ENCODE measurements around the gene OTC. TPM values are rescaled to one million over a fixed set of nuclear protein-coding genes. Genes with fewer than 3 reads are reported as not detected.

Gene OTC
- total and polyA plus RNA-seq, 4 donors: 41.5 to 72.1 (median 57.1) TPM

GRCh38 chrX:38363046-38363445 lies 10.6 kb downstream of the OTC start (continued):
- TF ChIP-seq SP1 (IDR thresholded peaks at IDR 0.05): no peak

GRCh38 chrX:38365954-38366353 lies 13.6 kb downstream of the OTC start:
- Histone ChIP-seq H3K9ac (ENCODE audit: low read depth in 1 of 2, low read length in 2 of 2) (no peak overlapping the region), H3K4me3 (ENCODE audit: low read depth in 1 of 3, low read length in 3 of 3) (no peak overlapping the region), H3K27me3 (ENCODE audit: control insufficient read depth in 4 of 4, insufficient read depth in 4 of 4, low read length in 3 of 4) (no peaks in the 10 kb centered on the region), H3K4me1 (ENCODE audit: control insufficient read depth in 4 of 4, insufficient read depth in 4 of 4, low read length in 3 of 4) (no peaks in the 10 kb centered on the region), H3K27ac (ENCODE audit: low read depth in 1 of 2, low read length in 2 of 2) (no peak overlapping the region), H3K9me3 (ENCODE audit: control insufficient read depth in 4 of 4, low read length in 3 of 4) (no peaks in the 10 kb centered on the region), H3K36me3 (ENCODE audit: control insufficient read depth in 4 of 4, insufficient read depth in 3 of 4, low read depth in 1 of 4, low read length in 3 of 4) (no peaks in the 10 kb centered on the region)
- TF ChIP-seq ZBTB33 (IDR thresholded peaks at IDR 0.05) (no peak), JUND (IDR thresholded peaks at IDR 0.05) (no peak), REST (IDR thresholded peaks at IDR 0.05) (no peak), ATF3 (IDR thresholded peaks at IDR 0.05) (no peak), RAD21 (IDR thresholded peaks at IDR 0.05) (no peak), NR2F2 (IDR thresholded peaks at IDR 0.05) (no peak), HNF4G (IDR thresholded peaks at IDR 0.05) (no peak), HNF4A (conservative IDR thresholded peaks at IDR 0.05) (no peak), SP1 (IDR thresholded peaks at IDR 0.05) (no peak), GABPA (IDR thresholded peaks at IDR 0.05 in 1 of 2, conservative IDR thresholded peaks at IDR 0.05 in 1 of 2) (no peak)
- DNase-seq (ENCODE audit: low spot score): no peak
- 60% methylated on average over 3 of the region's 3 CpGs for WGBS

GRCh38 chrX:38368774-38369173 lies 16.4 kb downstream of the OTC start:
- Histone ChIP-seq H3K4me1 (ENCODE audit: control insufficient read depth in 4 of 4, insufficient read depth in 4 of 4, low read length in 3 of 4) (no peaks in the 10 kb centered on the region), H3K4me3 (ENCODE audit: low read depth in 1 of 3, low read length in 3 of 3) (no peak overlapping the region), H3K27me3 (ENCODE audit: control insufficient read depth in 4 of 4, insufficient read depth in 4 of 4, low read length in 3 of 4) (no peaks in the 10 kb centered on the region), H3K36me3 (ENCODE audit: control insufficient read depth in 4 of 4, insufficient read depth in 3 of 4, low read depth in 1 of 4, low read length in 3 of 4) (no peaks in the 10 kb centered on the region), H3K9me3 (ENCODE audit: control insufficient read depth in 4 of 4, low read length in 3 of 4) (no peaks in the 10 kb centered on the region), H3K9ac (ENCODE audit: low read depth in 1 of 2, low read length in 2 of 2) (no peak overlapping the region), H3K27ac (ENCODE audit: low read depth in 1 of 2, low read length in 2 of 2) (no peak overlapping the region)
- TF ChIP-seq FOXA2 (IDR thresholded peaks at IDR 0.05) (no peak), EGR1 (IDR thresholded peaks at IDR 0.05; ENCODE audit: low read depth in 2 of 2) (no peak), ATF3 (IDR thresholded peaks at IDR 0.05) (no peak), CTCF (IDR thresholded peaks at IDR 0.05; ENCODE audit: low read depth, low read length, missing input control) (no peak), FOXA1 (IDR thresholded peaks at IDR 0.05) (no peak), HNF4A (conservative IDR thresholded peaks at IDR 0.05) (no peak), JUND (IDR thresholded peaks at IDR 0.05) (no peak), HNF4G (IDR thresholded peaks at IDR 0.05) (no peak)
- no peak for DNase-seq (ENCODE audit: low spot score)
- 76% methylated on average over 2 of the region's 2 CpGs for WGBS

Measured in liver (tissue), 9 donors.